Activated T-helper 1 cell treated with Interleukin-2 at 50 U/mL for 16 hours (primary cell): ENCODE data around the gene C11orf52.

Experiments
- DNase-seq: peaks from one replicate; pipeline ENCODE4 v3.0.0-alpha.2; 2020; ENCODE audit warnings: low read depth

The C11orf52 gene

DNA sequence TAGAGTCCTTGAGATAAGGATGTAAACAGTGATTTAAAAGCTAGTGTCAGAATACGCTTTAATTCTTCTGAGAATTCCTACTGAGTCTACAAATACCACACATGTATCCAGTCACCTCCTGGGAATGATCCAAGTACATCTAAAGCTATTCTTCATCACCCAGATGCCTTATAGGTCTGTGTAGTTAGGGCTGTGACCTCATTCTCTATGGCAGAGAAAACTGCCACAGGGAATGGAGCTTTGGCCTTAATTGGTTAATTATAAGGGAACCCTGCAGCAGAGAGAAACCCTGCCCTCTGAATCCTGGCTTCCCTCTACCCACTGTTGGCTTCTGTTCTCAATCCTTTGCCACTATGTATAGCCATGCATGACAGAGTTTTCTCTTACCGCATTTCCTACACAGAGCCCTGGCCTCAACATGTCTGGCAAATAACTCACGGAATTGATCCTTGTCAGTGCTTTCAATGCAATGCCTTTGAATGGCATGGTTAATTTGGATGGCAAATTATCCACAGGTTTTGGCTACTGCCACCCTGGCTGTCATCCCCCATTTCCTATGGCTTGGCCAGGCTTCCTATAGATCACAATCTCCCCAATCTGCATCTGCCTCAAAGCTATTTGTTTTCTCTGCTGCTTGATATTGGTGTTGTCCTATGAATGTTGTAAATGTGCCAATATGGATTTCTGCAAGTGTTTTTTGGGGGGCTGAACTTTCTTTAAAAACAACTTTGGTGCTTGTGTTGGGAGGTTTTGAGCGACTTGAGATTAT lies 21.3 kb downstream of the C11orf52 start:
- DNase-seq, result no peak

DNA sequence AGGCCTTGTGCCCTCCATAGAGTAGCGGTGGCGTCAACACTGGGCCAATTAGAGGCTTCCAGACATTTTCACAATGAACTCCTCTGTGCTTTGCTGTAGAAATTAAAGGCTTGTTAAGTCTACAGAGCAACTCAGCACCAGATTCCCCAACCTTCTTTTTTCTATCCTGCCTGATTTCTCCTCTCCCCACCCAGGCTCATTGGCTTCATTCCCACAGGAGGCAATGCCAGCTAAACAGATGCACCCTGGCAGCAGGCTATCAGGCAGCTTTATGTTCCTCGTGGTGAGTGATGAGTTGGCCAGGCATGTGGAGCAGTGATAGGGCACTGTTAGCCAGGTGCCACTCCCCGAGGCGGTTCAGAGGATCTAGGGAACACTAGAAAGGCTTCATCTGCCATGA lies 23.2 kb downstream of the C11orf52 start:
- no peak for DNase-seq

DNA sequence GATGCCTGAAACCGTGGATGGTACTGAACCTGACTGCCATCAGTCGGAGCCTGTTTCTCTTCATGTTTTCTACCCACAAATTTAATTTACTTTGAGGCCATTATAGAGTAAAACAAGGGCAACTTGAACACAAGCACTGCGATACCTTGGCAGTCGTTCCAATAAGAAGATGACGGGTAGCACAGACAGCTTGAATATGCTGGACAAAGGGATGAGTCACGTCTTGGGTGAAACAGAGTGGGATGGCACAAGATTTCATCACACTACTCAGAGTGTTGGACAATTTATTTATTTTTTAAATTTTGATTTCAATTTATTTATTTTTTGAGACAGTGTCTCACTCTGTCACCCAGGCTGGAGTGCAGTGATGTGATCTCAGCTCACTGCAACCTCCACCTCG lies 24.1 kb downstream of the C11orf52 start:
- DNase-seq, result no peak

DNA sequence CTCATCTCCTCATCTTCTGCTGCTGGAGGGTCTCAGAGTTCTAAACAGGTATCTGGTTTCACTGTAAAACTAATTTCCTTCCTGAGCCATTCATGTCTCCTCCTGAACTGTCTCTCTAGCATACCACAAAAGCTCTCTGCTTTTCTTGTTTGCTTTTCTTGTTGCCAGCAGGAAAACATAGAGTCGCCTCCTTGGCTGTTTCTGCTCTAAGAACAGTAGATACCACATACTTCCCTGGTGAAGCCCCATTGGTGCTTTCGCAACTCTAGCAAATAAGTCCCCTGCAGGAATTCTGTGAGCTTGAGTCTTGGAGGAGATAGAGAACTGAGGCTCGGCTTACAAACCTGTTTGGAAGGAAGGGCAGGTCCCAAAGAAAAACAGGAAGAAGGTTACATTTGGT lies 25.4 kb downstream of the C11orf52 start:
- DNase-seq, result no peak

DNA sequence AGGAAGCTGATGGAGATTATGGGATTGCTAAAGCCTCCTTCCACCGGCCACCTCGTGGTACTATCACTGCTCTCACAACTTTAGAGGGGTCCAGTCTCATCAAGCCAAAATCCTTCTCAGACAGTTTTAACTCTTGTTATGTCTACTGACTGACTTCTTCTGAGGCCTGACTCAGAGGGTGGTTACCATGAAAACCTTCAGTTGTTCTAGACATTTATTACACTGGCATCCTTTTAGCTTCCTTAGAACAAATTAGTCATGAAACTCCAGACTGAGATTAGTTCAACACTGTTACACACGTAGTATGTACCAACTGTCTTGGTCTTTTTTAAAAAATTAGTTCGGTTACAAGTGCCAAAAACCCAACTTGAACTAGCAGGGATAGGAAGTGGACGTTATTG lies 25.9 kb downstream of the C11orf52 start:
- no peak for DNase-seq

DNA sequence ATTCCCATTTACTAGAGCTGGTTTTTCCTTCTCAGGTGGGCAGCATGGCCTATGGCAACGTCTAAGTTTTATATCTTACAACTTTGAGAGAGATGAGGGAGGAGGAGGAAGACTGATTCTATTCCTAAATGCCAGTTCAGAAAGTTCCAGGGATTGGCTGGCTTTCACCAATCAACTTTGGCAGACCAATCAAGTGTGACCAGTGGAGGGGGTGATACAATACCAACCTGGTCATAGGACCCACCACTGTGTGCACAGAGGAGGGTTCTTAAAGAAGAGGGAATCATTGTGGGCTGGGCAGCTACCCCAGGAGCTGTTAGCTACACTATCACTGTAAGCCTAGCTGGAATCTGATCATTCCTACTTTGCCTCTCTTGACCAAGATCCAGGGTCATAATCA lies 26.5 kb downstream of the C11orf52 start:
- DNase-seq, result no peak

DNA sequence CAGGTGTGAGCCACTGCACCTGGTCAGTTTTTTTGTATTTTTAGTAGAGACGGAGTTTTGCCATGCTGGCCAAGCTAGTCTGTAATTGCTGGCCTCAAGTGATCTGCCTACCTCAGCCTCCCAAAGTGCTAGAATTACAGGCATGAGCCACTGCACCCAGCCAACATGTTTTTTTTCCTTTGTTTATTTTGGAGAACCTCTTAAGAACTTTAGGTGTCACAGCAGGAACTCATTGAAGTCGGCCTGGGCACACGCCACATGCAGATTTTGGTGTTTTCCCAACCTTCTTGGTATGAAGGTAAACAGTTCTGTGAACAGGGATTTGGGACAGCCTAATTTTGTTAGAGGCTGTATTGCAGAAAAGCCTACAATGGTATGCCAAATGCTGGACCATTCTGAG lies 27.8 kb downstream of the C11orf52 start:
- DNase-seq, result no peak

DNA sequence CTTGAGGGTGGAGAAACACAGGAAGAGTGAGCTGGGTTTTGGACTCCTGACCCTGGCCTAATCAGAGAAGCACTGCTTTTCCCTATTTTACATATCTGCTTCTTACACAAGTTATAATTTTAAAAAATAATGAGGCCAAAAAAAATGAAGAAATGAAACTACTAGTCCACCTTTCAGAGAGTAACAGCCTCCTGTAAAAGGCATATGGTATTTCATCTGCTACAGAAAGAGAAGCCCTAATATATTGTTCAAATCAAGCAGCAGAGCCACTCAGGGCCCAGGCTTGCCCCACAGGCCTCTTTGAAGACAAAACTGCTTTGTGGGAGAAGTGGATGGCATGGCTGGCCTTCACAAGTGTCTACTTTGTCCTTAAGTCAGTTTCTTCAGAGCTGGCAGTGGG lies 28.4 kb downstream of the C11orf52 start:
- DNase-seq, result no peak

DNA sequence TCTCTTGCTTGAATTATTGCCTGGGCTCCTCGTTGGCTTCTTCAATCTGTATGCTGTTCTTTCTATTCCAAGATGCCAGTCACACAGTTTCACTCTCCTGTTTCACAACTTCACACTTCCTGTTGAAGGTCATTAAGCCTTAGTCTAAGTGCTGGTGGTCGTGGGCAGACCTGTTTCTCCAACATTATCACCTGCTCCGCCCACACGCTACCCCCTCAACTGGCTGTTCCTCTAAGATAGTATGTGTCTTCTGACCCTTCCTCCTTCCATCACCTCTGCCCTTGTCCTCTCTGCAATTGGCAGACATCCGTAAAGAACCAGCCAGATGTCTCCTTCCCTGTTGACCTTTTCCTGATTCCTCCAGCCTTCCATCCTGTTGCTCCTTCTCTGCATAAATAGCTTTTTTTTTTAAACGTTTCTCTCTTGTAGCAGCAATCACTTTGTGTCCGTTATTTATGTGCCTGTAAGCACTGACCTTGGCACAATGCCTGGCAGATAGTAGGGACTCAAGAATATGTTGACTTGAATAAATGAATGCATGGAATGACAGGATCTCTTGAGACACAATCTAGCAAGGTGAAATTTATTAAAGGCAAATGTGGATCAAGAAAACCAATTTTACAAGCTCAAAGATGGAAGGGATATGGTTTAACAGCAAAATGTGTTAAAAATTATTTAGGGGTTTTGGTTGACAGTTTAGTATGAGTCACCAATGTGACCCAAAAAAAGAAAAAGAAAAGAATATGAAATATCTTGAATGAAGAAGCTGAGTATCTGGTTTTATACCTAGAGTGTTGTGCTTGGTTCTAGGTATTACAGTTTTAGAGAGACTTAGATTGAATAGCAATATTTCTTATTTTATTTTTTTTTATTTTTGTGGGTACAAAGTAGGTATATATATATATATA lies 31.1 kb downstream of the C11orf52 start:
- DNase-seq, result no peak

DNA sequence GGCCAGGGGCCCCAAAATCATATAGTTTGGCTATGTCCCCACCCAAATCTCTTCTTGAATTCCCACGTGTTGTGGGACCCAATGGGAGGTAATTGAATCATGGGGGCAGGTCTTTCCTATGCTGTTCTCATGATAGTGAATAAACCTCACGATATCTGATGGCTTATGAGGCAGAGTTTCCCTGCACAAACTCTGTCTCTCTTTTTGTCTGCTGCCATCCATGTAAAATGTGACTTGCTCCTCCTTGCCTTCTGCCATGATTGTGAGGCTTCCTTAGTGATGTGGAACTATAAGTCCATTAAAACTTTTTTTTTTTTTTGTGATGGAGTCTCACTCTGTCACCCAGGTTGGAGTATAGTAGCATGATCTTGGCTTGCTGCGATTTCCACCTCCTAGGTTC lies 32.9 kb downstream of the C11orf52 start:
- DNase-seq, result no peak

DNA sequence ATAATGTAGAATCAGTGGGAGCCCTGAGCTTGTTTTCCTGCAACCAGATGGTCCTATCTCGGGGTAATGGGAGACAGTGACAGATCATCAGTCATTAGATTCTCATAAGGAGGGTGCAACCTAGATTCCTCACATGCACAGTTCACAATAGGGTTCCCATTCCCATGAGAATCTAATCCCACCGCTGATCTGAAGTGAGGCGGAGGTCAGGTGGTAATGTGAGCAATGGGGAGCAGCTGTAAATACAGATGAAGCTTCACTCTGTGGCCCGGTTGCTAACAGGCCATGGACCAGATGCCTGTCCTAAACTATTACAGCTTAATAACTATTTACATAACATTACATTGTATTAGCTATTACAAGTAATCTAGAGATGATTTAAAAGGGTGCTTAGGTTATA lies 35.4 kb downstream of the C11orf52 start:
- no peak for DNase-seq

DNA sequence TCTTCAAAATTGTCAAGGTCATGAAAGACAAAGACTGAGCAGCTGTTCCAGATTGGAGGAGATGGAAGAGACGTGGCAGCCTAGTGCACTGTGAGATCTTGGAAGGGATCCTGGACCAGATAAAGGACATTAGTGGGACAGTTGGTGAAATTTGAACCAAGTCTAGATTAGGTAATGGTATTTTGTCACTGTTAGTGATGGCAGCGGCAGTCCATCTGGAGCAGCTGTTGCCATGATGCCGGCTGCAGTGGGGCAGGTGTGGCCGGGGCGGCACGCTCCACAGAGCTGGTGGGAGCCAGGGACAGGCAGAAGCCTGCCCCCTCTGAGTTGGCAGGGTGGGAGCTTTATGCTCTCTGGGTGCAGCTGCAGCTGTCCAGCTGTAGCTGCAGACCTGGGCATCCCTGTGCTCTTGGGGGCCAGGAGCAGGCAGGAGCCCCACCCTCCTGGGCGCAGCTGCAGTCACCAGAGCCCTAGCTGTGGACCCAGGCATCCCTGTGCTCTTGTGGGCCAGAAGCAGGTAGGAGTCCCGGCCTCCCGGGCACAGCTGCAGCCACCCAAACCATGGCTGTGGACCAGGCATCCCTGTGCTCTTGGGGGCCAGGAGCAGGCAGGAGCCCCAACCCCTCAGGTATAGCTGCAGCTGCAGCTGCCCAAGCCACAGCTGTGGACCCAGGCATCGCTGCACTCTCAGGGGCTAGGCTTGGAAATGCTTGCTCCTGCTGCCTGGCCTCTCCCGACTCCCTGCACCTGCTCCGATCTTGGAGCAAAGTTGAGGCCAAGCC lies 39.1 kb downstream of the C11orf52 start:
- DNase-seq, result no peak

DNA sequence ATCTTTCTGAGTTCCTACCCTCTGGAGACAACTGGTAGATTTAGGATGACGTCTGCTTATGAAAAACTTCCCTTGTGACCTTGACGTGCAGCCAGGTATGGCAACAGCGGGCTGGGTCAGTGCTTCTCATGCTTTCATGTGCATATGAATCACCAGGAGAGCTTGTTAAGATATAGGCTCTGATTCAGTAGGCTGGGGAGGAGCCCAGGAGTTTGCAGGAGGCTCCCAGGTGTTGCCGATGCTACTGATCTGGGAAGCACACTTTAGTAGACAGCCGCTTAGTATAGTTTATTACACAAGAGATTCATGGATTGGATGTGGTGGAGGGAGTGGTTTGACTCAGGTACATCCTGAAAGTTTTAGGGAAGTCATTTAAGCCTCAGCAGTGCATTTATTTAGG lies 42.2 kb downstream of the C11orf52 start:
- no peak for DNase-seq

DNA sequence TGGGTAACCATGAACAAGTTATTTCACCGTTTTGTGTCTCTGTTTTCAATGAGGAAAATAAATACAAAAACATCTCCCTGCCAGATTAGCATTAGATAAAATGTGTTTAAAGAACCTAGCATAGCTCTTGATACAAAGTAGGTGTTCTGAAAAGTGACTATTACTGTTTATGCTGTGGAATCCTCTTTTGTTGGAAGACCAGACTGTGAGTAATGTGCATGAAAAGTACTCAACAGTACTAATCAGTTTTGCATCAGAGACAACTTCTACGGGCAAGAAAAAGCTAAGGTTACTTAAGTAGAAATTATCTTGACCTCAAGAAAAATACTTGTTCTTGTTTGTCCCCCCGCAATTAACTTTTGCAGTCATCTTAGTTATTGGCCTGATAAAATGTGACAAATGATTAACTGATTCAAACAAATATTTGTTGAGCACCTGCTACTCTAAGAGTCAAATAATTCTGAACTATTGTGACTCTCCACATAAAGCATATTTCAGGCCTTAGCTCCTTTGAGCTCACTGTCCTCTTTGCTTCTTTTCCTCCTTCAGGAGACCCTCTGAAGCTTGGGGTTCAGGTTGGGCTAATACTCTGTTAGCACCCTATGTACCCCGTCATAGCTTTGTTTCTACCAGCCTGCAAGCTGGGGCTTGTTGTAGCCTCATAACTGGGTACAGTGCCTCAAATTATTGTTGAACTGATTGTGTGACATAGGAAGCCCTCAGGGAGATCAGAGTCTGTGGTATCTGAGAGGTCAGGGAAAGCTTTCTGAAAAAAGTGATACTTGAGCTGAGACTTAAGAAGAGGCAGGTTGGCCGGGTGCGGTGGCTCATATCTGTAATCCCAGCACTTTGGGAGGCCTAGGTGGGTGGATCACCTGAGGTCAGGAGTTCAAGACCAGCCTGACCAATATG lies 42.9 kb downstream of the C11orf52 start:
- DNase-seq, result no peak

DNA sequence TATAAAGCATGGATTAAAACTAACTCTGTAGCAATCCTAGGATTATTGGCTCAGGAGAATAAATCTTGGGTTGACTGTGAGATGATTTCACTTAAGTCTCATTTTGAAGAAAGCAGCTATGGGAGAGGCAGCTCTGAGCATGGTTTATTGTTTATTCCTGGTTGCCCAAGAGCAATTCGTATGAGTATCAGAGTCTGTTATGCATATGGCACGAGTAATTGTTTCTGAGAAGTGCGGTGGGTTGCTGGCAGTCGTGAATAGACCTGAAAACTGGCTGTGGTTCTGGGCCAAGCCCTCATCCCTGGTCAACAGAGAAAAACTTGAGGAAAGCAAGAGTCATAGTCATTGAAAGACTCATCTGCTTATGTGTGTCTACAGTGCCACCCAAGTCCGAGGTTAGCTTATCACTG lies 45.2 kb downstream of the C11orf52 start:
- DNase-seq, result no peak

DNA sequence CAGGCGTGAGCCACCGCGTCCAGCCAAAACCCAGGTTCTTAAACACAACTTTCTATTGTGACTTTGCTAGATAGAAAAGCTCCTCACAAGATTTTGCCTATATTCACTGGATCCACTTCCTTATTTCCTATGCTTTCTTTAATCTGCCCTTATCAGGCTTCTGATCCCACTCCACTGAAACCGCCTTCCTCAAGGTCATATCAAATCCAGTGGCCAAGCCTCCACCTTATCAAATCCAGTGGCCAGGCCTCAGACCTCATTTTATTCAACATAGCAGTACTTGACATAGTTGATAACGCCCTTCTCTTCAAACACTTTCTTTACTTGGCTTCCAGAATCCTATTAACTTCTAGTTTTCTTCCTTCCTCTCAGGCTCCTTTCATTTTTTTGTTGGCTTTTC lies 48.0 kb downstream of the C11orf52 start:
- no peak for DNase-seq

DNA sequence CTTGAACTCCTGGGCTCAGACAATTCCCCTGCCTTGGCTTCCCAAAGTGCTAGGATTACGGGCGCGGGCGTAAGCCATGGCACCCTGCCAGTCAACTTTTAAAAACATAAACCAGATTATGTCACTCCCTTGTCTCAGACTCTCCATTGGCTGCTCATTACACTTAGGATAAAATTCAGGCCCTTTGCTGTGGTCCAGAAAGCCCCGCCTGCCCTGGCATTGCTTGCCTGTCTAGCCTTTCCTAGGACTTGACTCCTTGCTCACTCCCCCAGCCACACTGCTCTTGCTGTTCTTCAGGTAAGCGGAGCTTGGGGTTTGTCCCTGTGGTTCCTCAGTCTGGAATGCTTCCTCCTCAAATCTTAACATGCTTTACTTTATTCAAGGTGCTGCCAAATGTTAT lies 48.9 kb downstream of the C11orf52 start:
- DNase-seq, result no peak

DNA sequence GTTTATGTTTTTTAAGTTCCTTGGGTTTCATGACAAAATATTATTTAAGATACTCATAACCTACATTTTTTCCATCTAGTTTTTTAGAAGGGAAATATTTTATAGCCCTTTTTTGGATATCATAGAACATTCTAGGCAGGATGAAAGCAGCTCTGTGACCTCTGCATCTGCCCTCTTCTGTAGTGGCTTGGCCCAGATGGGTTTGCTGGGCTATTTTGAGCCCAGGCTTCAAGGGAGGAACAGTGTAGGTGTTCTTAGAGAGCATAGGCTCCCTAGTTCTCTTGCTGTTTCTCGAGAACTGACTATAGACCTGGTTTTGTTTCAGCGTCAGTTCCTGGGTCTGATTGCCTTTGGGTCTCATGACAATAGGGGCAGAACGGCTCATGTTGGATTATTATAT lies 50.6 kb downstream of the C11orf52 start:
- no peak for DNase-seq

DNA sequence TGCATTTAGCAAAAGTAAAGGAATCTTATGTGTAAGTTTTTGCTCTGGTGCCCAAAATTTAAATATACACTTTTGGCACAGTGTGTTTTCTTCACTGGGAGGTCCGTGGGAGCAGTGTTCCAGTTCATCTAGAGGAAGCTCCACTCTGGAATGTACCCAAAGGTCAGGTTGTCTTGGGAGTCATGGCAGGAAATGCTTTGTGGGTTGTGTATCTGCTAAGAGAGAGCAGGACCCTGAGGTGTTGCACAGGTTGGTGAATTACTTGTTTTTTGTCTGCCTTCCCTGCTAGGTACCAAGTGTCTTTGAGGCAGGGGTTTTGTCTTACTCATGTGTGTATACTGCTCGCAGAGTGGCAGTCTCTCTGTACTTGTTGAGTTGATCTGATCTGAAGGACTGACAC lies 55.7 kb downstream of the C11orf52 start:
- no peak for DNase-seq

DNA sequence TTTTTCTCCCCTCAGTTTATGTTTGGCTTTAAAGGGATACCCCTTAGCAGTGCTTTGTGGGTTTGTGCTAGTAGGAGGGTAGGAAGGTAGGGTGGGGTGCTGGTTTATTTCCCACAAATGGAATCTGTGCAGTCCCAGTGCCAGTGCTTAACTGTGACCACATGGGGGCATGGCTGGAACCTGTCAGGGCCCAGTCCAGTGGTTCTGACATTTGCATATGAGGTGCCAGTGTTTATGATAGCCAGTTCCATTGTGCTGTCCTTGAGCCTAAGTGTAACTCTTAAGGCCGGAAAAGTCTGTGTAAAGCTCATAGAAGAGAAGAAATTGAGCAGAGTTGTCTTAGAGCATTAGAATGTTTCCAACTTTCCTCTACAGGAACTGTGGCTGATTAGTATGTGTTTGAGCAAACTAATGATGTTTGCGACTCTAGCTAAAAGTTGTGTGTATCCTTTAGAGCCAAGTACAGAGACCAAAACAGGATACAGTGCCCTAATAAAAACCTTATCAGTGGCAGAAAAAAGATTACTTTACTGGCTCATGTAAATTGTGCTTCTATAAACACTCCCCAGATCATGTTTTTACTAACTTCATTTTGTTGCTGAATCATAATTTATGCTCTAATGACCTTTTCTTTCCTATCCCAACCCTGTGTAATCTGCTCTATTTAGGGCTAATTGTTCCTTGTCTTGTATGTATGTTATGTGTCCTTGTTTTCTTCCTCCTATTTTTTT lies 56.5 kb downstream of the C11orf52 start:
- no peak for DNase-seq
